ENCODE data around the gene TOGARAM1. TPM values are rescaled to one million over a fixed set of nuclear protein-coding genes. Genes with fewer than 3 reads are reported as not detected.

TOGARAM1 gene, protein sequence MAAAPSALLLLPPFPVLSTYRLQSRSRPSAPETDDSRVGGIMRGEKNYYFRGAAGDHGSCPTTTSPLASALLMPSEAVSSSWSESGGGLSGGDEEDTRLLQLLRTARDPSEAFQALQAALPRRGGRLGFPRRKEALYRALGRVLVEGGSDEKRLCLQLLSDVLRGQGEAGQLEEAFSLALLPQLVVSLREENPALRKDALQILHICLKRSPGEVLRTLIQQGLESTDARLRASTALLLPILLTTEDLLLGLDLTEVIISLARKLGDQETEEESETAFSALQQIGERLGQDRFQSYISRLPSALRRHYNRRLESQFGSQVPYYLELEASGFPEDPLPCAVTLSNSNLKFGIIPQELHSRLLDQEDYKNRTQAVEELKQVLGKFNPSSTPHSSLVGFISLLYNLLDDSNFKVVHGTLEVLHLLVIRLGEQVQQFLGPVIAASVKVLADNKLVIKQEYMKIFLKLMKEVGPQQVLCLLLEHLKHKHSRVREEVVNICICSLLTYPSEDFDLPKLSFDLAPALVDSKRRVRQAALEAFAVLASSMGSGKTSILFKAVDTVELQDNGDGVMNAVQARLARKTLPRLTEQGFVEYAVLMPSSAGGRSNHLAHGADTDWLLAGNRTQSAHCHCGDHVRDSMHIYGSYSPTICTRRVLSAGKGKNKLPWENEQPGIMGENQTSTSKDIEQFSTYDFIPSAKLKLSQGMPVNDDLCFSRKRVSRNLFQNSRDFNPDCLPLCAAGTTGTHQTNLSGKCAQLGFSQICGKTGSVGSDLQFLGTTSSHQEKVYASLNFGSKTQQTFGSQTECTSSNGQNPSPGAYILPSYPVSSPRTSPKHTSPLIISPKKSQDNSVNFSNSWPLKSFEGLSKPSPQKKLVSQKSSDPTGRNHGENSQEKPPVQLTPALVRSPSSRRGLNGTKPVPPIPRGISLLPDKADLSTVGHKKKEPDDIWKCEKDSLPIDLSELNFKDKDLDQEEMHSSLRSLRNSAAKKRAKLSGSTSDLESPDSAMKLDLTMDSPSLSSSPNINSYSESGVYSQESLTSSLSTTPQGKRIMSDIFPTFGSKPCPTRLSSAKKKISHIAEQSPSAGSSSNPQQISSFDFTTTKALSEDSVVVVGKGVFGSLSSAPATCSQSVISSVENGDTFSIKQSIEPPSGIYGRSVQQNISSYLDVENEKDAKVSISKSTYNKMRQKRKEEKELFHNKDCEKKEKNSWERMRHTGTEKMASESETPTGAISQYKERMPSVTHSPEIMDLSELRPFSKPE (N-terminal part only)
- total RNA-seq (2014; rRNA removed; shearing (Covaris generic)): 6.6 and 7.6 TPM in 2 replicates

DNA sequence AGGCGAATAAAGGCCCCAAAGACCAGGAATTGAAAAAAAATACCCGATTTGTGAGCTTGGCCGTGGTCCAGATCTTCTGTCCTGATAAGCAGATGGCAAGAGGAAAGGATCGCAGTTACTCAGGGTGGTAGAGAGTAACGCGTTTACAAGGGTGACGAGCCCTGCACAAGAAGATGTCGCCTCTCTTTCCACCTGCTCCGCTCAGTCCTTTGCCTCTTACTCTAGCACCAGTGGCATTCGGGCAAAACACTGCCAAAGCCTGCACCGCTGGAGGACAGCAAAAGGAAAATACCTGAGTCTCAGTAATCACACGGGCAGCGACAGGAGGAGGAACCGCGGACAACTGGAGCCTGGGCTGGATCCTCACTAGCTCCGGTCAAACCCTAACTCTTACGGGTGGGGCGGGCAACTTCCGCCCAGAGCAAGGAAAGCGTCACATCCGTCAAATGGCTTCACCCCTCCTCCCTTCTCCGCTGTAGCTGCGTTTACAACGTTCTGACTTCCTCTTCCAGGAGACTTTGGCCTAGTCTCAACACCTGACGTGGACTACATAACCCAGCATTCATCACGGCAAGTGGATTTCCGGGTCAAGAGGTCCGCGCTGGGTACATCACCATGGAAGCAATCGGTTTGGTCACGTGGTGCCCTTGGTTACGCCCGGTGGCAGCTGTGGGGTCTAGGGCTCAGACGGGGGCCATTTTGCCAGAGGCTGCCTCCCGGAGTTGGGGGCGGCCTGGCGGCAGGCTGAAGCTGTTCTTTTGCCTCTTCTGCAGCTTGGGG is at the start of gene TOGARAM1, which contains the start of gene KLHL28:
TOGARAM1 (plus strand) TSS at position 637 of the 780 bp plus-strand sequence. CDS start 232 bp downstream, outside the sequence.
KLHL28 (minus strand) TSS at position 394 of the 780 bp plus-strand sequence. CDS start 16,019 bp downstream, outside the sequence.
- DNase-seq (ENCODE audit: low read depth): peak; percentile 100

DNA sequence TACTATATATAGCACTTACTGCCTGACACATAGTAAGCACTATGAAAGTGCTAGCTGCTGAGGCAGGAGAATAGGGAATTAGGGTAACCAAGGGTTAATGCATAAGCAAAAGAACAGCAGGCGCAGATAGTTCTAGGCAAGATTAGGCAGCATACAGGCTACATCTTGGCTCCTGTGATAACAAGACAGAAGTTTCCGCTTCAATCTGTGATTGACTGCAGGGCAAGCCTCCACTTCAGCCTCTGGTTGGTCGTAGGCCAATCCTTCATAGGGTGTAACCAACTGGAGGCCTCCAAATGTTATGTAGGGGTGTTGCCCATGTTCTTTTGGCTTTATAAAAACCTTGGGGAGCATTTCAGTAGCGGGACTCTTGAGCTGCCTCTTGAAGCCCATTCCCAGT is 47.1 kb upstream of the TOGARAM1 start:
- peak; percentile 38 for DNase-seq (ENCODE audit: low read depth)

DNA sequence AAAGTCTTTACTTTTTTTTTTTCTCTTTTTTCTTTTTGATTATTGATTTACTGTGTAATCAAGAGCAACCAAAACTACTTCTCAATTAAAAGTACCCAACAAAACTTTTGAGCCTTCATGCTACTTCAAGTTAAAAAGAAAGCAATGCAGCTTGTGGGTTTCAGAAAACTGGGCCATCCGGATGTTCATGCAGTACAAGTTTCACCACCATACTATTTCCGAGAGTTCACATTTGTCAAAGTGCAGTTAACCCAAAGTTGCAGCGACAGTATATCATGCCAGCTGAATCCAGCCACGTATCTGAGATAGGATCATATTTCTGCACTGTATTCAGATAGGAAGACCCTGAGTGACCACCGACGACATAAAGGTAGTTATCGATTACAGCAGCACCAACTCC is 33.2 kb upstream of the TOGARAM1 start:
- no peak for DNase-seq (ENCODE audit: low read depth)

DNA sequence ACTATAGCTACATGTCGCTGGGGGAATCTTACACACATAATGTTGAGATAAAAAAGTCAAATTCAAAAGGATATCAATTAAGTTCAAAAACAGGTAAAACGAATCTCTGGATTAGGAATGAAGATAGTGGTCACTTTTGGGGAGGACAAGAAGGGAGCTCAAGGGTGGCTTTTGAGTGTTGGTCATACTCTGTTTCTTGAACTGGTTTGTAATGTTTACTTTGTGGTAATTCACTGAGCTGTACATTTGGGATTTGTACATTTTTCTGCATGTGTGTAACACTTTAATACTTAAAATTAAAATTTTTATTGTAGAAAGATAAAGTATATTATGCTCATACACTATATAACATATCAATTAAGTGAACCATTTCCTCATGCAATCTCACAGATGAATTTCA is 26.8 kb upstream of the TOGARAM1 start:
- no peak for DNase-seq (ENCODE audit: low read depth)

DNA sequence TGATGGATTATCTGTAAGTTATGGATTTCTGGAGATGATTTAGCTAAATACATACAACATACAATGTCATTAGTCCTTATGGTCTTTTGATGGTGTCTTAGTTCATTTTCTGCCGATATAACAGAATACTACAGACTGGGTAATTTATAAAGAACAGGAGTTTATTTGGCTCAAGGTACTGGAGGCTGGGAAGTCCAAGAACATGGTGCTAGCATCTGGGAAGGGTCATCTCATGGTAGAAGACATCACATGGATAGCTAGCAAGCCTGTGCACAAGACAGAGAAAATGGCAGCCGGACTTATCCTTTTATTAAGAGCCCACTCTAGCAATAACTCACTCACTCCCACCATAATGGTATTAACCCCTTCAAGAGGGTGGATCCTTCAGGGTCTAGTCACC is 24.4 kb upstream of the TOGARAM1 start:
- DNase-seq (ENCODE audit: low read depth): no peak

DNA sequence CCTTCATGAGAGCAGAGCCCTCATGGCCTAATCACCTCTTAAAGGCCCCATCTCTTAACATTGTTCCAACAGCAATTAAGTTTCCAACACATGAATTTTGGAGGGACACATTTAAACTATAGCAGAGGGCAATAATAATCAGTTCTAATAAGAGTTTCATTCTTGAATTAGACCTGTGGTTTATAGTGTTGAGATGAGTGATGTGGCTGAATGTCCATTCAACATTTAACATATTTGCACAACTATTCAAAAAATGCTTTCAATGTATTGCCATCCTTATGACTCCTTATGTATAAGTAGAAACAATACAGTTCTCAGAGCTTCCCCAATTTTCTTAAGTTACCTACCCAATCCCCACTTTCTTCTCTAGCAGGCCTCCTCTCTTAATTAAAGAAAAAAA is 21.8 kb upstream of the TOGARAM1 start:
- no peak for DNase-seq (ENCODE audit: low read depth)

DNA sequence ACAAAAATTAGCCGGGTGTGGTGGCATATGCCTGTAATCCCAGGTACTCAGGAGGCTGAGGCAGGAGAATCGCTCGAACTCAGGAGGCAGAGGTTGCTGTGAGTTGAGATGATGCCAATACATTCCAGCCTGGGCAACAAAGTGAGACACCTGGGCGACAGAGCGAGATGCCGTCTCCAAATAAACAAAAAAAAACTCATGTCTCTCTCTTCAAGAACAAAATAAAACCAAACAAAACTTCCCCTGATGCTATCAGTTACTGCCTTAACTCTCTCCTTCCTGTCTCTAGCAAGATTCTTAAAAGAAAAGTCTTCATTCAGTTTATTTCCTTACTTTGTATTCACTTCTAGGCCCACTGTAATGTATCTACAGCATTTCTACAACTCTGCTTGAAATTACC is 21.0 kb upstream of the TOGARAM1 start:
- DNase-seq (ENCODE audit: low read depth): no peak

DNA sequence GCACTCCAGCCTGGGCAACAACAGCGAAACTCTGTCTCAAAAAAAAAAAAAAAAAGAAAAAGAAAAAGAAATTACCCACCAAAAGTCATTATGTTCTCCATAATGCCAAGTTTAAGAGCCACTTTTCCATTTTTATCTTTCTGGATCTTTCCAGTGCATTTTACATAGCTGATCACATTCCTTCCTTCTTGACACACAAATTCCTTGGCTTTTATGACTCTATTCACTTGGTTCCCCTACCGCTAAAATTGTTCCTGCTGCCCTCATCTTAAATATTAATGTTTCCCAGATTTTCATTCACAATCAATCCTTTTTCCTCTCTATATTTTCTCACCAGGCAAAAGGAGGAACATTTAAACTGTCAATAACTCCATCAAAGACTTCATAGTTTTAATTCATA is 20.4 kb upstream of the TOGARAM1 start:
- DNase-seq (ENCODE audit: low read depth): no peak

DNA sequence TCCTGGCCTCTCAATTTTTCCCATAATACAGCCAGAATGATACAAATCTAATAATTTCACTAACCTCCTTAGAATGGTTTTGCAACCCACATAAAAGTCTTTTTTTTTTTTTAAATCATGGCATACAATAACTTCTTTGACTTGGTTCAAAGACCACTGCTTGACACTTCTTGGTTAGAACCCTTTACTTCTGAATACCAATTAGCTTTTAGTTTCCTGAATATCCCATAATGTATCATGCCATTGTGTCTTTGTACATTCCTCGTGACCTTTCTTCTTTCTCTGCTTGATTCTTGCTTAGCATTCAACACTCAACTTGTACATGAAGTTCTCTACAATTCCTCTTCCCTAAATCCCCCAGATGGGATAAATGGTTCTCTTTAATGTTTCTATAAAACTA is 19.6 kb upstream of the TOGARAM1 start:
- DNase-seq (ENCODE audit: low read depth): no peak

DNA sequence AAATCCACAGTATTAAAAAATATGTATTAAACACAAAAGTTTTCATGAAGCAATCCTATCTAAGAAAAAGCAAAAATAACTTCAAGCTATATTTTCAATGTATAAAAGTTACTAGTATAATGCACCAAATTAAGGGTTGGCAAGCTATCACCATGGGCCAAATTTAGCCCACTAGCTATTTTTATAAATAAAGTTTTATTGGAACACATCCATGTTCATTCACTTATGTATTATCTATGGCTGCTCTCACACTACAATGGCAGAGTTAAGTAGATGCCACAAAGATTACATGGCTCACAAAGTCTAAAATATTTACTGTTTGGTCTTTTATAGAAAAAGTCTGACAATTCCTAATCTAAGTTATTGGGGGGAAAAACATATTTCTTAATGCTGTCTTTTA is 17.9 kb upstream of the TOGARAM1 start:
- DNase-seq (ENCODE audit: low read depth): no peak

DNA sequence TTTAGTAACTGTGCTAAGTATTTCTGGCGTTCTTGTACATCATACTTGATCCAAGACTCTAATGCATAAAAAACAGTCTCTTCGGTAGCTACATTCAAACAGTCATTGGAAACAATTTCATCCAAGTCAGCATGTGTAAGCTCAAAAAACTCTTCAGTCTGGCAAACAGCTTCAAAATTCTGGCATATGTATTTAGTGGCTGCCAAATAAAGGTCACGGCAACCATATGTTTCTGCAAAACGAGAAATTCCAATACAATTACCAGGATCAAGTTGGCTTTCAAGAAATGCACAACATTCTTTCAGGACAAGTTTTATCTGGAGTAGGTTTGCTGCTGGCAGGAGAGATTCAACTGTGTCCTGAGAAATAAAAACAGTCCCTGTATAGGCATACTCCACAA is 16.7 kb upstream of the TOGARAM1 start:
- DNase-seq (ENCODE audit: low read depth): no peak

DNA sequence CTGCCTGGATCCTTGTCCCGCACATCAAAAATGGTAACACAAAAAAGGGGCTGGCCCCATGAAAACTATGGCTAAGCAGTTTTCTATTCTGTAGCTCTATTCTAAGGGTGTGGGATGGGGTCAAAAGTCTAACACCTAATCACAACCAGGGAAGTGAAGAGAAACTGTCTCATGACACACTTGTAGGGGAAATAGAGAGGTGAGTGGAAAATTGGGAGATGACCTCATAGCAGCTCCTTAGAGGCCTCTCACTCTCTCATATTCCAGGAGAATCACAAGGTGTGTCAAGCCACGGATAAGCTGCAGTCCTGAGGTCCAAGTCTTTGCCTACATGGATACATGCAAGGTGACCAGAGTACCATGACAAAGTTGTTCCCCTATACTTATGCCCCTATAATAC is 10.9 kb upstream of the TOGARAM1 start:
- no peak for DNase-seq (ENCODE audit: low read depth)

DNA sequence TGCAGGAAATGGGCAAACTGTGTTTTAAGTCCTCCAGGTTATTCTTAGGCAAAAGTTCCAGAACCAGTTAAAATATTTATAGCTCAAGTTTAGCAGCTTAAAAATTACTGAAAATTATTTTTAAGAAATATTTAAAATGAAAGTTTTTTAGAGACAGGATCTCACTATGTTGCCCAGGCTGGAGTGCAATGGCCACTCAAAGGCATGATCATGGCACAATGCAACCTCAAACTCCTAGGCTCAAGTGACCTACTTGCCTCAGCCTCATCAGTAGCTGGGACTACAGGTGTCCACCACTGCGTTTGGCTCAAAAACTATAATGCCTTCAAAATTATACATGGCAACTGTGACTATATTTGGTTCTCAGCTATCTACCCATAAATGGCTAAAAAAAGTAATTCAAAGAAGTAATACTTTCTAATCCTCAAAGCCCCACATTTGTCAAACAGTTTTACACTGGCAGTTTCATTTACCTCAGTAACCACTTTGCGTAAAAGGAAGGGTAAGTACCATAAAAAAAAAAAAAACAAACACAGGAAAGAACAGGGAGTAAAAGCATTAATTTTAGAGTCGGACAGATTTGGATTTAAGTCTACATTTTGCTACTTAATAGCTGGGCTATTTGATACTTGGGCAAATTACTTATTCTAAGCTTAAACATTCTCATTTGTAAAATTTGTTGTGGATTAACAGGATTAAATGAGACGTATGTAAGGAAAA is 9.4 kb upstream of the TOGARAM1 start:
- no peak for DNase-seq (ENCODE audit: low read depth)

DNA sequence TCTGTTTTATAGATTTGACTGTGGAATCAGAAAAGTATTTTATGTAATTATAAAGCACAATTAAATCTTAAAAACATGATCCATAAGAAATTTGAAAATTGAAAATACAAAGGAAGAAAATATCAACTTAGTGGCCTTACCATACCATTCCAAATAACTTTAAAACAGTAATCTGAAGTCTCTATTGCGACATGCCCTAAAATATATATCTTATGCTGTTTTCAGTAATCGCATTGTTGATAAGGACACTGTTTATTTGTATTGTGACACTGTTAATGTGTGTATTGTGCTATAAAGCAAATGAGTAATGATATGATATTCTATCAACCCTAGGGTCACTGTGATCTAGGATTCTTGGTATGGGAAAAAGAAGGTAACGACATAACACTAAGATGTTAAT is 7.2 kb upstream of the TOGARAM1 start:
- DNase-seq (ENCODE audit: low read depth): no peak

DNA sequence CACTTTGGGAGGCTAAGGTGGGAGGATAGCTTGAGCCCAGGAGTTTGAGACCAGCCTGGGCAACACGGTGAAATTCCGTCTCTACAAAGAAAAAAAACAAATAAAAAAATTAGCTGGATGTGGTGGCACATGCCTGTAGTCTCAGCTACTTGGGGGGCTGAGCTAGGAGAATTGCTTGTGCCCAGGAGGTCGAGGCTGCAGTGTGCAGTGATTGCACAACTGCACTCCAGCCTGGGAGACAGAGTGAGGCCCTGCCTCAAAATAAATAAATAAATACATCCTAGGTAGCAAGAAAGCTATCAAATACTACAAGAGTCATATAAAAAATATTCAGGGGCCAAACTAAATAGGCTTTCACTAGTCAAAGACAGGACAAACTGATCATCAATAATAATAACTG is 6.5 kb upstream of the TOGARAM1 start:
- DNase-seq (ENCODE audit: low read depth): no peak

DNA sequence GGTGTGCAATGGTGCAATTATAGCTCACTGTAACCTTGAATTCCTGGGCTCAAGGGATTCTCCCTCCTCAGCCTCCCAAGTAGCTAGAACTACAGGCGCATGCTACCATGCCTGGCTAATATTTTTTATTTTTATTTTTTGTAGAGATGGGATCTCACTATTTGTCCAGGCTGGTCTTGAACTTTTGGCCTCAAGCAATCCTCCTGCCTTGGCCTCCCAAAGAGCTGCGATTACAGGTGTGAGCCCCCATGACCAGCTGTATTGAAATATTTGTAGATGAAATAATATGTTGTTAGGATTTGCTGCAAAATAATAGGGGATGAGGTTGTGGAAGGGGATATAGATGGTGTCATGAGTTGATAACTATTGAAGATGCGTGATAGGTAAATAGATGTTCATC is 5.1 kb upstream of the TOGARAM1 start:
- DNase-seq (ENCODE audit: low read depth): no peak

DNA sequence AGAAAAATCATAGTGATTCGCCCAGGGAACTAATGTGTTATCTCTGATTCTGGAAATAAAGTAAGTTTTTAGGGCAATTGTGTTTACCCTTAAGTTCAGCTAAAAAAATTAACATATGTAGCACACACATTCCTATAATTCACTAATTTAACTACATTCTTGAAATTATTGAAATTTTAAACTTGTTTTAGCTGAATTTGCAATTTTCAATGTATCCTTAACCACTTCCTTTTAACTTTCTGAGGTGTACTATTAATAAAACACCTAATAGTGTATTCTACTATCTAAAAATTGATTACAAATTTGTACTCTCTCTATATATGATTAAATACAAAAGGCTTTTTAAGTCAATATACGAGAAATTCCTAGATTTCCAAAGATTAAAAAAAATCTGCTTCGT is 2.5 kb upstream of the TOGARAM1 start:
- DNase-seq (ENCODE audit: low read depth): no peak

DNA sequence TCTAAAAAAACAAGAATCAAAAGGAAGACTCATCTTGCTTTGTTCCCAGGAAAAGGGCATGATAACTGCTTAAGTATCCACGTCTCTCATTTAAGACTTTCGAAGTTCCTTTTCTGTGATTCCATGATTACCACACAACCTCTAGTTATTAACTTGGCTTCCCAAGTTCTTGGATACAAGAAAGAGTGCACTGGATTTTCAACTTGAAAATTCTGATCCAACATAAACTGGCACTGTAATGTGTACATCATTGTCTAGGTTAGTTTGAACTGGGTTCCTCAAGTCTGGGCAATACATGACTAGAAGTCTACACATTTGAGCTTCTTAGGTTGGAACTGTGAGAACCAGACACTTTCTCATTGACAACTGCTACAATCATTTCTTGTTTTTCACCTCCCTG is 1.8 kb upstream of the TOGARAM1 start:
- no peak for DNase-seq (ENCODE audit: low read depth)

DNA sequence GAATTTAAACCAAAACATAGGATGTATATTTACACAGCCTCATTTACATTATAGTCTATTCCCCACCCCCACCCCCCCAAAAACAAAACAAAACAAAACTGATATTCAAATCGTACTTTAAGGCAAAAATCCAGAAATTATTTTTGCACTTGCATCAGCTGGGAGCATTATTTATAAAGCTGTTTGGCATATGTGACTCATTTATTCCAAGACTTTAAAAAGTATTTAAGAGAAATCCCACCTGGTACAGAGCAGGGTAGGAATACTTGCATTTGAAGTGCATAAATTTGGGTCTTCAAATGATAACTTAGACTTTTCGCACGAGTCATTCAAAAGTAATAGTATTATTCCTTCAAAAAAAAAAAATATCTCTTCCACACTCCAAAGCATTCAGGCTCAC is 1.3 kb upstream of the TOGARAM1 start:
- peak; percentile 22 for DNase-seq (ENCODE audit: low read depth)

DNA sequence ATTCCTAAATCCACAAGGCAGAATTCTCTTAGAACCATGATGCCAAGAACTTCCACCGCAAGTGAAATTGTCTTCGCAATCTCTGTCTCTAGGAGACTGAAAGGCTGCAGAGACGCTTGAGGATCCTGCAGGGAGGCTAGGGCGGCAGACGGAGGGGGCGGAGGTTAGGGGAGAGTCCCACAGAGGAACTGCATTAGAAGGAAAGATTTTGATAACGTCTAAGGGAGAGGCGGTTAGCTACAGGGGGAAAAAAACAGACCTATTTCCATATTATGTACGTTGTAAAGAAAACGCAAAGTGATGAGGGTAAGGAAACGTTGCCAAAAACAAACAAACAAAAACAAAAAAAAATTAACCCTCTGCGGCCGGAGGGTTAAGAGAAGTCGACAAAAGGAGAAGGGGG is 838 bp upstream of the TOGARAM1 start:
- DNase-seq (ENCODE audit: low read depth): peak; percentile 70
